ENCODE data around the gene TACC2.
"Not testable (repeated sequence)": the region's sequence is repeated elsewhere in the genome, so short reads cannot be mapped to it uniquely, and the experiment has no call there.

The TACC2 gene

DNA sequence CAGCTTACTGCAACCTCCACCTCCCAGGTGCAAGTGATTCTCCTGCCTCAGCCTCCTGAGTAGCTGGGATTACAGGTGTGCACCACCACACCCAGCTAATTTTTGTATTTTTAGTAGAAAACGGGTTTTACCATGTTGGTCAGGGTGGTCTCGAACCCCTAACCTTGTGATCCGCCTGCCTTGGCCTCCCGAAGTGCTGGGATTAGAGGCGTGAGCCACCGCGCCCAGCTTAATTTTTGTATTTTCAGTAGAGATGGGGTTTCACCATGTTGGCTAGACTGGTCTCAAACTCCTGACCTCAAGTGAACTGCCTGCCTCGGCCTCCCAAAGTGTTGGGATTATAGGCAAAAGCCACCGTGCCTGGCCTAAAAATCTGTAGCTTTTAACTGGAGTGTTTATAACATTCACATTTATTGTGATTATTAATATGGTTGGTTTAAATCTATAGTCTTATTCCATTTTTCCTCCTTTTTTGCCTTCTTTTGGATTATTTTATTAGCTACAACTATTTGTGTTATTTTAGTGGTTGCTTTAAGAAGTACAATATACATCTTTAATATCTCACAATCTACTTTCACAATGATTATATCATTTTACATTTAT lies 77.5 kb downstream of the TACC2 start:
- DNase-seq = not testable (repeated sequence)

DNA sequence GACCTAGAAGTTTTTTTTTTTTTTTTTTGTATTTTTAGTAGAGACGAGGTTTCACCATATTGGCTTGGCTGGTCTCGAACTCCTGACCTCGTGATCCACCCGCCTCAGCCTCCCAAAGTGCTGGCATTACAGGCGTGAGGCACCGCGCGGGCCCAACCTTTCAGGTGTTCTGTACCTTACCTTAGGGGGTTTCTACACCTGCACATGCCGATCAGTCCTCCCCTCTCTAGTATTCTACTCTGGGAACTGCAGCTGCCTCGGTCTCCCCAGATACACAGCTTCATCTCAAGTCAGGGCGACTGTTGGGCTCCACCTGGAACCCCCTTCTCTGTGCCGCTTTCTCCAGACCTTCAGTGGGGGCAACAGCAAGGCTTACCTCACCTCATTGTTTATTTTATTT lies 79.9 kb downstream of the TACC2 start:
- no peak for DNase-seq

DNA sequence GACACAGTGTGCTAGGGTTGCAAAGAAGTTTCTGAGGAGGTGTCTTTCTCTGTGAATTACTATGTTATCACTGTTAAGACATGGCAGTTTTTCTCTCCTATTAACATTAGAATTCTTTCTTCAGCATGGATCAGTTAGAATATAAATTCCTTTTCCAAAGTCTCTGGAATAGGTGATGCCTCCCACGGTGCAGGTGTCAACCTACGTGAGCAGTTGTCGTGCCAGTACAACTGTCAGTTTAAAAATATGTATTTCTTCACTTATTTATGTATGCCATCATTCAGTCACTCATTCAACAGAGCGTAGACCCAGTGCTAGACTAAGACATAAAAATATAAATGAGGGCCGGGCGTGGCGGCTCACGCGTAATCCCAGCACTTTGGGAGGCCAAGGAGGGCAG lies 83.5 kb downstream of the TACC2 start:
- no peak for DNase-seq

DNA sequence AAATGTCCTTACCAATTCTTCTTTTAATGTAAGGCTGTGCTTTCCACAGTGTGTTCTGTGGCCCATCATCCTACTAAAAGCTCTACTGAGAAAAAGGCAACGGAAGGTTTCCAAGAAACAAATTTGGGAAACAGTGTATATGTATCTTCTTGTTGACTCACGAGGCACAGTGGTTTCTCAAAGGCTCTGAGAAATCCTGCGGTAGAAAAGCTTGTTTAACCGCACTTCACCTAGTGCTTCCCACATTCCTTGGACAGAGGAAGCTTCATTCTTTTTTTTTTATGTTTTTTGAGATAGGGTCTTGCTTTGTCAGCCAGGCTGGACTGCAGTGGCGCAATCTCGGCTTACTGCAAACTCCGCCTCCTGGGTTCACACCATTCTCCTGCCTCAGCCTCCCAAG lies 84.5 kb downstream of the TACC2 start:
- no peak for DNase-seq

DNA sequence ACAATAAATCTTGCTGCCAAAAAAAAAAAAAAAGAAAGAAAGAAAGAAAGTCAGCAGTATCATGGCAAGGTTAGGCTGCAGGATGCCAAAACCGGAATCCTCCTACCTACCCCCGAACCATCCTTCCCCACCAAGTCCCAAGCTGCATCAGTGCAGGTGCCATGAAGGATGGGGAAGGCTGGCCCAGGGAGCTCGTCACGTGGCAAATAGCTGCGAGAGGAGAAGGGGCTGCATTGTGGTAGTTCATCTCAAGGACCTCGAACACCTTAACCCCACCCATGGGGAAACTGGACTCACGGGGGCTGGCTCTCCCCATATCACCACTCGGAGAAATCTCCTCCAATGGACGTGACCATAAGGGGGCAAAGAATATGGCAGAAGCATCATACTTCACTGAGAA lies 86.2 kb downstream of the TACC2 start:
- DNase-seq = no peak

DNA sequence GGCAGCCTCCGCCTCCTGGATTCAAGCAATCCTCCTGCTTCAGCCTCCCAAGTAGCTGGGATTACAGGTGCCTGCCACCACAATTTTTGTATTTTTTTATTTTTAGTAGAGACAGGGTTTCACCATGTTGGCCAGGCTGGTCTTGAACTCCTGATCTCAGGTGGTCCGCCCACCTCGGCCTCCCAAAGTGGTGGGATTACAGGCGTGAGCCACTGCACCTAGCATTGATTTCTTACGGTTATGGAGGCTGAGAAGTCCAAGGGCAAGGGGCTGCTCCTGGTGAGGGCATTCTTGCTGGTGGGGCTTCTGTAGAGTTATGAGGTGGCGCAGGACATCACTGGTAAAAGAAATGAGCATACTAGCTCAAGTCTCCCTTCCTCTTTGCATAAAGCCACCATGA lies 86.9 kb downstream of the TACC2 start:
- DNase-seq = not testable (repeated sequence)

DNA sequence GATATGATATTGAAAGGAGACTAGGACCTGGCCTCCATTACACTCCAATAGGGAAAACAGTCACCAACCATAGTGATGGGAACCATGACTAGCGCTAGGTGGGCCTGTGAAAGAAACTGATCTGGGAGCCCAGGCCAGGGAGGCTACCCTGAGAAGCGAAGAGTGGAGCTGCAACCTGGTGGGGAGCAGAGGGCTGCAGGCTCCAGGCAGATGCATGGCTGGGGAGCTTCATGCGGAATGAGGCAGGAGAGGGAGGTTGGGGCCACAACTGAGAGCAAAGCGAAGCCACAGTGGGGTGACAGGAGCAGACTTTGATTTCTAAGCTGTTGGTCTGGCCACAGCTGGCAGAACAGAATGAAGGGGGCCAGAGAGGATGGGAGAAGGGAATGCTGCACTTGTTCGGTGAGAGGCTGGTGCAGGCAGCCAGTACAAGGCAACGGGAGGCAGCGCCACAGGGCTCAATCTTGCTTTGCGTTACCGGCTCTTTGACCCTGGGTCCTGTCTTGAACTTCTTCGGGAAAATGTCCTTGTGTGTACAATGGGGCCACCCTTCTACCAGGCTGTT lies 88.4 kb downstream of the TACC2 start:
- DNase-seq = no peak

DNA sequence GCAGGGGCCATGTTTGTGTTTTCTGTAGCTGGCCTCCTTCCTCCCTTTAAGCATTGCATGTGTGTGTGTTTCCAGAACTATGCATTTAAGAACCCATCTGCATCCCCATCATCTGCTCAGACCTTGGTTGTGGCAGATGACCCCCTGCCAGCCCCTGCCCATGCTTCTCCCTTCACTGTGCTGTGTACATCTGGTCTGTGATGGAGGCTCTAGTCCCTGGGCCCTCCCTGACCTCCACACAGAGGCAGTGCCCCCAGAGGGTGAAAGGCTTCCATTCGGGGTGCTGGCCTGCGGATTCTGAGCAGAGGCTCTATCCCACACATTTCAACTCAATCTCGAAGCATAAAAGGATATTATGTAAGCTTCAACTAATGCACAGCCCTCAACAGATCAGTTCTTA lies 89.4 kb downstream of the TACC2 start:
- DNase-seq = no peak

DNA sequence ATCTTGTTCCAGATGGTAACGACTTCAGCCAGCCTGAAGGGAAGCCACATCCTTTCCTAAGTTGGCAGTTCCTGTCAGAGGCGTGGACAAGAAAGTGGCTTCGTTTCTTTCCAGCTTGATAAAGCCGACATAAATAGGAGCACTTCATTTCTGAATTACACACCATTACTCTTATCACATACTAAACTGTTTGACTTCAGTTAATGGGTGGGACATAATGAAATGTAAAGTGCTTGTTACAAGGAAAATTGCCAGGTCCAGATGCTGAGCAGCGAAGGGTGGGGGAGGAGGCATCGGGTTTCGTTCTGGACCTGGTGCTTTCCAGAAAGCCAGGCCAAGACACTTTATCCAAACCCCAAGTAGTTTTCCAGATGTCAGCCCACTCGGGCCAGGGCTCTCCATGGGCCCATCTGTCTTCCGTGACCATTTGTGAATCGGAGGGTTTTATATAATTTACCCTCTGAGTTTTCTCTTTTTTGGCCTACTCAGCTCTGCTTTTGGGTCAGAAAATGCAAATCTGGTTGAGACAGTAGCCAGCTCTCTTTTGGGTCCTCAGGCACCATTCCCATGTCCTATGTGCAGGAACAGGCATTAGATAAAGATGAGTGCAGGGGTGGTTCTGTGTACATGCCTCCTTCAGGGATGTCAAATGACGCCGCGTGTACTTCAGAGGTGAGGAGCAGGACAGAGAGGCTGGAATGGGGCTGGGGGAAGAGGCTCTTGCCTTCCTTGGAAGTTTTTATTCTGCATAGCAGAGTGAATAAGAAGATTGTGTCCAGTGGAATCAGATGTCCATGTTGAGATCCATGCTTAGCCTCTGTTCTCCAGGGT lies 90.2 kb downstream of the TACC2 start:
- no peak for DNase-seq

DNA sequence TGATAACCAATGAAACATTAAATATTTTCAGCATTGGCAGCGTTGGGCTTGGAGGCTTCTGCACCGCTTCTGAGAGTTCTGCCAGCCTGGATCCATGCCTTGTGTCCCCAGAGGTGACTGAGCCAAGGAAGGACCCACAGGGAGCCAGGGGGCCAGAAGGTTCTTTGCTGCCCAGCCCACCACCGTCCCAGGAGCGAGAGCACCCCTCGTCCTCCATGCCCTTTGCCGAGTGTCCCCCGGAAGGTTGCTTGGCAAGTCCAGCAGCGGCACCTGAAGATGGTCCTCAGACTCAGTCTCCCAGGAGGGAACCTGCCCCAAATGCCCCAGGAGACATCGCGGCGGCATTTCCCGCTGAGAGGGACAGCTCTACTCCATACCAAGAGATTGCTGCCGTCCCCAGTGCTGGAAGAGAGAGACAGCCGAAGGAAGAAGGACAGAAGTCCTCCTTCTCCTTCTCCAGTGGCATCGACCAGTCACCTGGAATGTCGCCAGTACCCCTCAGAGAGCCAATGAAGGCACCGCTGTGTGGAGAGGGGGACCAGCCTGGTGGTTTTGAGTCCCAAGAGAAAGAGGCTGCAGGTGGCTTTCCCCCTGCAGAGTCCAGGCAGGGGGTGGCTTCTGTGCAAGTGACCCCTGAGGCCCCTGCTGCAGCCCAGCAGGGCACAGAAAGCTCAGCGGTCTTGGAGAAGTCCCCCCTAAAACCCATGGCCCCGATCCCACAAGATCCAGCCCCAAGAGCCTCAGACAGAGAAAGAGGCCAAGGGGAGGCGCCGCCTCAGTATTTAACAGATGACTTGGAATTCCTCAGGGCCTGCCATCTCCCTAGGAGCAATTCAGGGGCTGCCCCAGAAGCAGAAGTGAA lies 93.9 kb downstream of the TACC2 start:
- no peak for DNase-seq

DNA sequence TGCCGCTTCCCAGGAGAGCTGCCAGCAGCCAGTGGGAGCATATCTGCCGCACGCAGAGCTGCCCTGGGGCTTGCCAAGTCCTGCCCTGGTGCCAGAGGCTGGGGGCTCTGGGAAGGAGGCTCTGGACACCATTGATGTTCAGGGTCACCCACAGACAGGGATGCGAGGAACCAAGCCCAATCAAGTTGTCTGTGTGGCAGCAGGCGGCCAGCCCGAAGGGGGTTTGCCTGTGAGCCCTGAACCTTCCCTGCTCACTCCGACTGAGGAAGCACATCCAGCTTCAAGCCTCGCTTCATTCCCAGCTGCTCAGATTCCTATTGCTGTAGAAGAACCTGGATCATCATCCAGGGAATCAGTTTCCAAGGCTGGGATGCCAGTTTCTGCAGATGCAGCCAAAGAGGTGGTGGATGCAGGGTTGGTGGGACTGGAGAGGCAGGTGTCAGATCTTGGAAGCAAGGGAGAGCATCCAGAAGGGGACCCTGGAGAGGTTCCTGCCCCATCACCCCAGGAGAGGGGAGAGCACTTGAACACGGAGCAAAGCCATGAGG lies 94.6 kb downstream of the TACC2 start:
- no peak for DNase-seq

DNA sequence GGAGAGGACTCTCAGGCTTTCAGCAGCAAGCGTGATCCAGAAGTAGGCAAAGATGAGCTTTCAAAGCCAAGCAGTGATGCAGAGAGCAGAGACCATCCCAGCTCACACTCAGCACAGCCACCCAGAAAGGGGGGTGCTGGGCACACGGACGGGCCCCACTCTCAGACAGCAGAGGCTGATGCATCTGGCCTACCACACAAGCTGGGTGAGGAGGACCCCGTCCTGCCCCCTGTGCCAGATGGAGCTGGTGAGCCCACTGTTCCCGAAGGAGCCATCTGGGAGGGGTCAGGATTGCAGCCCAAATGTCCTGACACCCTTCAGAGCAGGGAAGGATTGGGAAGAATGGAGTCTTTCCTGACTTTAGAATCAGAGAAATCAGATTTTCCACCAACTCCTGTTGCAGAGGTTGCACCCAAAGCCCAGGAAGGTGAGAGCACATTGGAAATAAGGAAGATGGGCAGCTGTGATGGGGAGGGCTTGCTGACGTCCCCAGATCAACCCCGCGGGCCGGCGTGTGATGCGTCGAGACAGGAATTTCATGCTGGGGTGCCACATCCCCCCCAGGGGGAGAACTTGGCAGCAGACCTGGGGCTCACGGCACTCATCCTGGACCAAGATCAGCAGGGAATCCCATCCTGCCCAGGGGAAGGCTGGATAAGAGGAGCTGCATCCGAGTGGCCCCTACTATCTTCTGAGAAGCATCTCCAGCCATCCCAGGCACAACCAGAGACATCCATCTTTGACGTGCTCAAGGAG lies 95.5 kb downstream of the TACC2 start:
- no peak for DNase-seq

DNA sequence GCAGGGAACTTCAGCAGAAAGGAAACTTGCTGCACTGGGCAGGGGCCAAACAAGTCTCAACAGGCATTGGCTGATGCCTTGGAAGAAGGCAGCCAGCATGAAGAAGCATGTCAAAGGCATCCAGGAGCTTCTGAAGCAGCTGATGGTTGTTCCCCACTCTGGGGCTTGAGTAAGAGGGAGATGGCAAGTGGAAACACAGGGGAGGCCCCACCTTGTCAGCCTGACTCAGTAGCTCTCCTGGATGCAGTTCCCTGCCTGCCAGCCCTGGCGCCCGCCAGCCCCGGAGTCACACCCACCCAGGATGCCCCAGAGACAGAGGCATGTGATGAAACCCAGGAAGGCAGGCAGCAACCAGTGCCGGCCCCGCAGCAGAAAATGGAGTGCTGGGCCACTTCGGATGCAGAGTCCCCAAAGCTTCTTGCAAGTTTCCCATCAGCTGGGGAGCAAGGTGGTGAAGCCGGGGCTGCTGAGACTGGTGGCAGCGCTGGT lies 96.5 kb downstream of the TACC2 start:
- no peak for DNase-seq

DNA sequence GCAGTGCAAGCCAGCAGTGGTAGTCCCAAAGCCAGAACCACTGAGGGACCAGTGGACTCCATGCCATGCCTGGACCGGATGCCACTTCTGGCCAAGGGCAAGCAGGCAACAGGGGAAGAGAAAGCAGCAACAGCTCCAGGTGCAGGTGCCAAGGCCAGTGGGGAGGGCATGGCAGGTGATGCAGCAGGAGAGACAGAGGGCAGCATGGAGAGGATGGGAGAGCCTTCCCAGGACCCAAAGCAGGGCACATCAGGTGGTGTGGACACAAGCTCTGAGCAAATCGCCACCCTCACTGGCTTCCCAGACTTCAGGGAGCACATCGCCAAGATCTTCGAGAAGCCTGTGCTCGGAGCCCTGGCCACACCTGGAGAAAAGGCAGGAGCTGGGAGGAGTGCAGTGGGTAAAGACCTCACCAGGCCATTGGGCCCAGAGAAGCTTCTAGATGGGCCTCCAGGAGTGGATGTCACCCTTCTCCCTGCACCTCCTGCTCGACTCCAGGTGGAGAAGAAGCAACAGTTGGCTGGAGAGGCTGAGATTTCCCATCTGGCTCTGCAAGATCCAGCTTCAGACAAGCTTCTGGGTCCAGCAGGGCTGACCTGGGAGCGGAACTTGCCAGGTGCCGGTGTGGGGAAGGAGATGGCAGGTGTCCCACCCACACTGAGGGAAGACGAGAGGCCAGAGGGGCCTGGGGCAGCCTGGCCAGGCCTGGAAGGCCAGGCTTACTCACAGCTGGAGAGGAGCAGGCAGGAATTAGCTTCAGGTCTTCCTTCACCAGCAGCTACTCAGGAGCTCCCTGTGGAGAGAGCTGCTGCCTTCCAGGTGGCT lies 97.7 kb downstream of the TACC2 start:
- no peak for DNase-seq

DNA sequence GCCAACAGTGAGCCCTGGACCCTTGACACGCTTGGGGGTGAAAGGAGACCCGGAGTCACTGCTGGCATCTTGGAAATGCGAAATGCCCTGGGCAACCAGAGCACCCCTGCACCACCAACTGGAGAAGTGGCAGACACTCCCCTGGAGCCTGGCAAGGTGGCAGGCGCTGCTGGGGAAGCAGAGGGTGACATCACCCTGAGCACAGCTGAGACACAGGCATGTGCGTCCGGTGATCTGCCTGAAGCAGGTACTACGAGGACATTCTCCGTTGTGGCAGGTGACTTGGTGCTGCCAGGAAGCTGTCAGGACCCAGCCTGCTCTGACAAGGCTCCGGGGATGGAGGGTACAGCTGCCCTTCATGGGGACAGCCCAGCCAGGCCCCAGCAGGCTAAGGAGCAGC lies 98.5 kb downstream of the TACC2 start:
- no peak for DNase-seq

DNA sequence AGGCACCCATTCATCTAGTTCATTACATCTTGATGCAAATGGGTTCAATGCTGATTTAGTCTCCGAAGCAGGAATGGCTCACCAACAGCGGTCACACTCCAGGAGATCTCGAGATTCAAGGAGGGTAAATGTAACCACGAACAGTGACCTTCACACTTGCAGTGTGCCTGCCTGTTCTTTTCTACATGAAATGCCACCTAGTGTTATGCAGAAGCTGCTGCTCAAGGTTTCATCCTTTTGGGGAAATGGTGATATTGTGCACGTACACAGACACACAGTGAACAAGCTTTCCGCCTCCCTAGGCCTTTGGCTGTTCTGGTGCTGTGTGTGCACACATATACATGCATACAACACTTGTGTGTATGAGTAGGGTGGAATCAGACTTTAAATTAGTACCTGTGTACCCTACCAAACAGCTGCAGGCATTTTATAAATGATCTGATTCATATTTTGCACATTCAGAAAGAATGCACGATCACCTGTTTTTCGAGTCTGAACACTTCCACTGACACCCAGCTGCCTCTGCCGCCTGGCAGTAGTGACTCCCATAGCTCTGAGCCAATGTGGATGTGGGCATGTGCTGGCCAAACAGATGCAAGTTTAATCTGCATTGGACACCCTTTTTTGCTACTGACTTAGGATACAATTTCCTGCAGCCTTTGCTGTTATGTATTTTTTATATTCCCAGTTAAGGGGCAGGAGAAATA lies 100.5 kb downstream of the TACC2 start:
- no peak for DNase-seq

DNA sequence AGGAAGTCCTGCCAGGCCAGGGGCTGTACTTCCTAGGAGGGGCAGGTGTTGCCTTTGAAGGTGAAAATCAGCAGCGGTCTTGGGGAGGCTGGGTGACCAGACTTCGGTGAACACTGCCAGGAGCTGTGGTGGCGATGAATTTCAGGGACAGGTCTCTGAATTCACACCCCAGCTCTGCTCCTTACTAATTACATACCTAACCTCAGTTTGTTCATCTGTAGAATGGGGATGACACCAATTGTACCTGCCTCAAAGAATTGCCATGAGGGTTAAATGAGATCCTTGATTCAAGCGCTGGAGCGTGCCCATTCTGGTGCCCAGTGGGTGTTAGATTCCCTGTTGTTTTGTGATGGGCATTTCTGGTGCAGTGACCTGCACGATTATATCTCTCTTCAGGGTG lies 102.8 kb downstream of the TACC2 start:
- DNase-seq = no peak

DNA sequence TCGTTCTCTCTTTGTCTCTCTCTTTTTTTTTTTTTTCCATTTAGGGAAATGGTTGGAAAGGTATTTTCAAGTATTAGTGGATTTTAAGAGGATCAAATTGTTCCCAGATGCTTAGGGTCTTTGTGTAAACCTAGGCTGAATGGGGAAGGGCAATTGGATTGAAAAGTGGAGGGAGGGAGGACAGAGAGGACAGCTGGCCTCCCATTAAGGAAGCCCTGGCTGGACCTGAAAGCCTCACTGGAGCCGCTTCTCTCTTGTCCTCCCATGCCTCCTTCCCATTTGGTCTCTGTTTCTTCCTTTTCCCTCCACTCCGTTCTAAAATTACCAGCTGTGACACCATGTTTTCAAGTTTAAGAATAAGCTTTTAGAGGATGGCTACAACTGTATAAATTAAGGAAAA lies 104.1 kb downstream of the TACC2 start:
- DNase-seq = no peak

DNA sequence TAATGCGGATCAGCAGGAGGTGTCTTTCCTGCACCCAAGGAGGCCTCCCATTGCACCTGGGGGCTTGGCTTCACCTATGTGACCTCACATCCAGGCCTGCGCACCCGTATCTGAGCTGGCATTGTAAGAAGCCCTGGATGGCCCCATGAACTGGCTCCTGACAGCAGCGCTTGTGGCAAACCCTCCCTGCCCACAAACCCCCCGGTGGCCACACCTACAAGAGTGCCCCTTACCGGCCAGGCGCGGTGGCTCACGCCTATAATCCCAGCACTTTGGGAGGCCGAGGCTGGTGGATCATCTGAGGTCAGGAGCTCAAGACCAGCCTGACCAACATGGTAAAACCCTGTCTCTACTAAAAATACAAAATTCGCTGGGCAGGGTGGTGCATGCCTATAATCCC lies 107.2 kb downstream of the TACC2 start:
- DNase-seq = not testable (repeated sequence)

DNA sequence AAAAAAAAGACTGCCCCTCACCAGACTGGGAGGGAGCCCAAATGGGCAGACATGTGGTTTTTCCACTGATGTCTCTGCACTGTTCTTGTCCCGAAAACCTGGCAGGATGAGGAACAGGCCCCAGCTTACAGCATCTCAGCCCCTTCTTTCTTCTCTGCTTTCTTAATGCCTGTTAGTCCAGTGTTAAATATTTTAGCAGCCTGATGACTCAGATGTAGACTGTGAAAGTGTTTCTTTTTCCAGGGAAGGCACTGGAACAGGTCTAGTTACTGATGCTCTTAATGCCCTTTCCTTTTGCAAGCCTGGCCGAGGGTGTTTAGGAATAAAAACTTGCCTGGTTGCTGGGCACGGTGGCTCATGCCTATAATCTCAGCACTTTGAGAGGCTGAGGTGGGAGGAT lies 107.7 kb downstream of the TACC2 start:
- no peak for DNase-seq

DNA sequence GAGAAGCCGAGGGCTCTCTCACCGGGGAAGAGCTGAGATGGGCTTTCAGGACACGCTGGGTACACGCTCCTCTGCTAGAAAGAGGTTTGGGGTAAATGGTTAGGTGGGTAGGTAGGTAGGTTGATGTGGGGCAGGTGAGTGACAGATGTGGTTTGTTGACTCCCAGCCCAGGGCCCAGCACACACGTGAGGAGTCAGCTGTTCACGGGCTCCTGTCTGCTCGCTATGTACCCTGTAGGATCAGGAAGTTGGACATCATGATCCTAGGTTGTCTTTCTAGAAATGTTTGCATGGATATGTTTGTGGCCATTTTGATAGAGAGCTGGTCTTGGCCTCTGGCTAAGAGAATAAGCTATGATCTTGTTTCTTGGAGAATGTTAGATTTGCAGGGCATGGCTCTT lies 109.0 kb downstream of the TACC2 start:
- DNase-seq = no peak
